H1 (cell line): ENCODE results near the gene MAP7D1.

ENCODE experiments used
- POLR2AphosphoS5 ChIP-seq: IDR thresholded peaks from 2 replicates; pipeline ENCODE4 v1.6.1; 2011; ENCODE audit warnings: low read depth, low read length
- RAD21 ChIP-seq, 2 experiments: IDR thresholded peaks in 1 of 2; conservative IDR thresholded peaks in 1 of 2; 2 replicates each; pipeline ENCODE4 v1.6.1; 2011; ENCODE audit warnings: low read depth in 2 of 2, low read length in 2 of 2, improper control_type of control experiment in 1 of 2, inconsistent platforms in 1 of 2, mild to moderate bottlenecking in 1 of 2, moderate library complexity in 1 of 2
- YY1 ChIP-seq: IDR thresholded peaks from 2 replicates; pipeline ENCODE4 v1.6.1; 2011; ENCODE audit warnings: low read depth, mild to moderate bottlenecking, low read length
- TF ChIP-seq, protein P1 (sequence below), 3 experiments: IDR thresholded peaks; 1 replicate in 2 of 3; 2 replicates in 1 of 3; pipeline versions ENCODE4 v1.5.1 to v1.6.1; 2011; ENCODE audit warnings: low read length in 3 of 3, mild to moderate bottlenecking in 3 of 3, inconsistent platforms in 2 of 3, low read depth in 1 of 3, moderate library complexity in 1 of 3; ENCODE audit not compliant: insufficient read depth in 1 of 3; ENCODE audit errors: control extremely low read depth in 1 of 3

DNA sequence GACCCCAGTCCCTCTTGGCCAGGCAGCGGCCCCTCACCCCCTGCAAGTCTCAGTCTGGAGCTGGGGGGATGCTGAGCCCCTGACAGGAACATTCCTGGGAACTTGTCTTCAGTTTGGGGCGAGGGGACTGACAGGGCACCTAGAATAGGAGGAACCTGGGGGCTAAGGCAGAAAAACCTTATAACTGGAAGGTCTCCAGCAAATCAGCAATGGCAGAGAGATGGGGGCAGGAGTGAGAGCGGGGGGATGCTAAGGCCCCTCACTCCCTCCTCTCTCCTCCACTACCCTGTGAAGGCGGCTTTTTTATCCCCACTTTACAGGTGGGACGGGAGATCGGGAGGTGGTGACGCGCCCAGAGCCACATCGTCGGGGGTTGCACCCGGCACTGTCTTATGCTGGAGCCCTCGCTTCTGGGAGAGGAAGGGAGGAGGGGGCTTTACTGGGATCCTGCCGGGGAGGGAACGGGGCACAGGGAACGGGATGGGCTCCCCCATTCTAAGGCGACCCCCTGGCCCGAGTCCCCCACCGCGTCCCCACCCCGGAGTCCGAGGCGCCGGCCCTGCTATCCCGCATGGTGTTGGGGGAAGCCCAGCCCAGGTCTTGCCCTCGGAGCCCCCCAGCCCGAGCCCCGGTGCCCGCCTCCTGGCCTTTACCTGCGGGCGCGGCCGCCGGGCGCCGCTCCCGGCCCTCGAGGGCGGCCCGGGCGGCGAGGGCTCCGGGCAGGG lies 31.4 kb upstream of the MAP7D1 start:
- TF ChIP-seq POLR2AphosphoS5, result no peak
- TF ChIP-seq, protein P1, sequence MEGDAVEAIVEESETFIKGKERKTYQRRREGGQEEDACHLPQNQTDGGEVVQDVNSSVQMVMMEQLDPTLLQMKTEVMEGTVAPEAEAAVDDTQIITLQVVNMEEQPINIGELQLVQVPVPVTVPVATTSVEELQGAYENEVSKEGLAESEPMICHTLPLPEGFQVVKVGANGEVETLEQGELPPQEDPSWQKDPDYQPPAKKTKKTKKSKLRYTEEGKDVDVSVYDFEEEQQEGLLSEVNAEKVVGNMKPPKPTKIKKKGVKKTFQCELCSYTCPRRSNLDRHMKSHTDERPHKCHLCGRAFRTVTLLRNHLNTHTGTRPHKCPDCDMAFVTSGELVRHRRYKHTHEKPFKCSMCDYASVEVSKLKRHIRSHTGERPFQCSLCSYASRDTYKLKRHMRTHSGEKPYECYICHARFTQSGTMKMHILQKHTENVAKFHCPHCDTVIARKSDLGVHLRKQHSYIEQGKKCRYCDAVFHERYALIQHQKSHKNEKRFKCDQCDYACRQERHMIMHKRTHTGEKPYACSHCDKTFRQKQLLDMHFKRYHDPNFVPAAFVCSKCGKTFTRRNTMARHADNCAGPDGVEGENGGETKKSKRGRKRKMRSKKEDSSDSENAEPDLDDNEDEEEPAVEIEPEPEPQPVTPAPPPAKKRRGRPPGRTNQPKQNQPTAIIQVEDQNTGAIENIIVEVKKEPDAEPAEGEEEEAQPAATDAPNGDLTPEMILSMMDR (IDR thresholded peaks at IDR 0.05; ENCODE audit: control extremely low read depth in 1 of 3, insufficient read depth in 1 of 3, low read depth in 1 of 3, low read length in 3 of 3), result no peak
- no peak for TF ChIP-seq YY1
- no peak for TF ChIP-seq RAD21 (IDR thresholded peaks at IDR 0.05 in 1 of 2, conservative IDR thresholded peaks at IDR 0.05 in 1 of 2; ENCODE audit: low read depth in 2 of 2, low read length in 2 of 2)
